Measurements from ENCODE around the gene SNHG17. TPM values are rescaled to one million over a fixed set of nuclear protein-coding genes. Genes with fewer than 3 reads are reported as not detected.

Gene SNHG17
- total and polyA plus RNA-seq, 3 donors from 2014 or later: 16.3 to 26.9 (median 17.8) TPM

DNA sequence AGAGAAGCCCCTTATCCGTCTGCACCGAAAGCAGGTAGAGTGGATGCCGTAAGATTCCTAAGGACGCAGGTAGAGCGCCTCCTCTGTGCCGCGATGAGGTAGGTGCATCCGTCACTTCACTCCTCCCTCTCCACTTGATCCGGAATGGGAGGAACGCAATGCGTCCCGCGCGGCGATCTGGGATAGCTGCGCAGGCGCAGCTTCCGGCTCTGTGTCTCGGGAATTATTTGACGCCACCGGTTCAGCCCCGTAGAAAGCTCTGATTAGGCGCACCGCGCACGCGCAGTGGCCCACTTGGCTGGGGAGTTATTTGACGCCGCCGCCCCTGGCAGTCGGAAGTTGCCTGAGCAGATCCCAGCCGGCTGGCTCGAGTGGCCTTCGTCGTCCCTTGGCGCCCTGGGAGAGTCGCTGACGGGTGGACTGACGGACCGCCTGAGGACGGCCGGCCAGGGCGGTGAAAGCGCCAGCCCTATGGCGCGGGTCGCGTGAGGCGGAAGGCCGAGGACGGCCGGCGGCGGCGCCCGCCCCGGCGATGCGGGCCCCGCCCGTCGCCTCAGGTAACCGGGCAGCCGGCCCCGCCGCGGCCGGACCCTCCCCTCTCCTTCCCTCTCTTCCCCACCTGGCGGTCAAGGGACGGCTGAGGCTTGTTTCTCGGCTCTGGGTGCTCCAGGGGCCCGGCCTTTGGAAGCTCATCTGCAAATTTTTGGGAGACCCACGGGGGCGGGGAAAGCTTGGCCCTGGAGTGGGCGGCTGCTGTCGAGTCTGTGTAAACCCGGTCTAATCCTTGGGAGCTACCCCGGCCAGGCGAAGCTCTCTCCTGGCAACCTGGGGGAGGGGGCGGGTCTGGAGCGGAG, 37.6 kb upstream of the SNHG17 start, which contains the start of gene RALGAPB:
Gene RALGAPB (plus strand): TSS at position 331 of the 854 bp plus-strand sequence. CDS start 15,590 bp downstream, outside the sequence.
- peaks cover 26% of the 10 kb centered on the region for H3K4me1 ChIP-seq
- intact Hi-C loops (cut with DNase I; ENCODE audit: low total_unique reads): no loop called here
- no peak for TF ChIP-seq POLR2A (IDR thresholded peaks at IDR 0.05)
- TF ChIP-seq CTCF (IDR thresholded peaks at IDR 0.05): peak in 2 of 3 experiments; percentile 27 to 28
- H3K9me3 ChIP-seq: no peaks in the 10 kb centered on the region
- H3K4me3 ChIP-seq: peak within 1 kb of the TSS; percentile 68 to 95
- DNase-seq: peak; percentile 99
- H3K27me3 ChIP-seq: no peaks in the 10 kb centered on the region
- 0% methylated on average over 7 to 53 of the region's 81 CpGs for WGBS, 2 donors
- no peaks in the 10 kb centered on the region for H3K36me3 ChIP-seq (ENCODE audit: low read depth, missing control alignments)
- peak within 1 kb of the TSS; percentile 75 to 90 for H3K27ac ChIP-seq

- Histone ChIP-seq H3K4me3 (peak overlapping the region; percentile 68 to 95), H3K36me3 (ENCODE audit: low read depth, missing control alignments) (no peaks in the 10 kb centered on the region), H3K27me3 (no peaks in the 10 kb centered on the region), H3K27ac (peak overlapping the region; percentile 75 to 83), H3K4me1 (peaks cover 26% of the 10 kb centered on the region), H3K9me3 (no peaks in the 10 kb centered on the region)
- intact Hi-C loops (cut with DNase I; ENCODE audit: low total_unique reads): no loop called here
- whole genome bisulfite sequencing, 2 donors: 4 to 11% methylated on average over 12 of the region's 12 CpGs
- no peak for DNase-seq
- TF ChIP-seq CTCF (IDR thresholded peaks at IDR 0.05) (no peak), POLR2A (IDR thresholded peaks at IDR 0.05) (no peak)
Observed at GRCh38 chr20:38471987-38472512, 36.9 kb upstream of the SNHG17 start.

GRCh38 chr20:38471245-38471644, 36.1 kb upstream of the SNHG17 start:
- WGBS, 2 donors: 67 to 68% methylated on average over 1 of the region's 1 CpG
- H3K27me3 ChIP-seq: no peaks in the 10 kb centered on the region
- H3K27ac ChIP-seq: peak overlapping the region in 1 of 2 donors; percentile 83
- intact Hi-C loops (cut with DNase I; ENCODE audit: low total_unique reads): no loop called here
- no peaks in the 10 kb centered on the region for H3K36me3 ChIP-seq (ENCODE audit: low read depth, missing control alignments)
- no peak overlapping the region for H3K4me3 ChIP-seq
- H3K9me3 ChIP-seq: no peaks in the 10 kb centered on the region
- peaks cover 26% of the 10 kb centered on the region for H3K4me1 ChIP-seq
- TF ChIP-seq POLR2A (IDR thresholded peaks at IDR 0.05) (no peak), CTCF (IDR thresholded peaks at IDR 0.05) (no peak)
- no peak for DNase-seq

GRCh38 chr20:38466983-38467382, 31.9 kb upstream of the SNHG17 start:
- Histone ChIP-seq H3K9me3 (no peaks in the 10 kb centered on the region), H3K4me3 (no peak overlapping the region), H3K27ac (no peak overlapping the region), H3K4me1 (peaks cover 6% of the 10 kb centered on the region), H3K36me3 (ENCODE audit: low read depth, missing control alignments) (no peaks in the 10 kb centered on the region), H3K27me3 (no peaks in the 10 kb centered on the region)
- WGBS, 2 donors: 86 to 87% methylated on average over 3 of the region's 3 CpGs
- DNase-seq: no peak
- TF ChIP-seq POLR2A (IDR thresholded peaks at IDR 0.05) (no peak), CTCF (IDR thresholded peaks at IDR 0.05) (no peak)
- intact Hi-C loops (cut with DNase I; ENCODE audit: low total_unique reads): no loop called here
